ENCODE measurements around the gene SUGP2.

The SUGP2 gene

DNA sequence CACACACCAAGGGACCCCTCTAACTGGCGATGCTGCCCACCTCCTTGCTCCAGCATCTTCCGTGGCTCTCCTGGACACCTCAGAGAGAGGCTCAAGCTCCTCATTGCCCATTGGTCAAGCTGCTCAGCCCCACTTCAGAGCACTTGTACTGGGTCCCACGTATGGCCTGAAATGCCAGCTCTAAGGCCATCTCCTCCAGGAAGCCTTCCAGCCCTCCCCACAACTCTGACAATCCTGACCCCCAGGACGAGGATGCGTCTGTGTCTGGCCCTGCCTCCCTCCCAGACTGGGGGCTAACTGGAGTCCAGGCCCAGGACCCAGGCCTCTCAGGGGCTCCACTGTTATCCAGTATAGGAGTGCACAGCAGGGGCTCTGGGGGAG is 84.4 kb downstream of the SUGP2 start:
- no peak for DNase-seq

DNA sequence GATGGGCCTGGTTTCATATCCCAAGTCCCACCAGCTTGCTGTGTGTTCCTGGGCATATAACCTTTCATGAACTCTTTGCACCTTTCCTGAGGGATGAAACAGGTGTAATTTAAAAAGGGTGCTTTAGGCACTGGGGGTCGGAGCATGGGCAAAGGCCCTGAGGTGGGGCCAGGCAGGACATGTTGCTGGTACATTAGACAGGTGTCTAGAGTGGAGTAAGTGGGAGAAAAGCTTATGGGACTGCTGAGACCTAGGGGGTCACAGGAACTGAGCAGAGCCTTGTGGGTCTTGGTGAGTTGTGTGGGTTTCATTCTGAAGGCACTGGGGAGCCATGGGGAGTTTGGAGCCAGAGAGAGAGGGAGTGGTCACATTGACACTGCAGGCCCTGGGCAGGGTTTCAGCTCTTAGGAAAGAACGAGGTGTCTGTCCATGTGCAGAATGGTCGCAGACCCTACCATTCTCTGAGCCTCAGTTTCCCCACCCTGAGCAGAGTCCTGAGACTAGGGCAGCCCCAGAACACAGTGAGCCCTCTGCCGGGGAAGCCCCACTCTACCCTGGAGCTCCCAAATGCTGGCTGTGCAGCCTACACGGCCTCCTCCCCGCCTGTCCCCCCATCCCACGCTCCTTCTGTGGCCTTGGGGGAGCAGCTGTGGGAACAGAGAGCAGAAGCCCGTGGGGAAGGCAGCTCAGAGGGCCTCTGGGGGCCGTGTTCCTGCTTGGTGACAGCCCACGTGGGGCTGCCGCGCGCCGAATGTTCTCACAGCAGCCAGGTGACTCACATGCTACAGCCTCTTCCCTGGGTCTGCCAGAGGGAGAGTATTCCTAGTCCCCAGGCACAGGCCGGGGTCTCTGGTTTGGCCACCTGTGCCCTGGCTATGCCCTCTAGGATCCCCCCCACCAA is 85.0 kb downstream of the SUGP2 start:
- no peak for DNase-seq

DNA sequence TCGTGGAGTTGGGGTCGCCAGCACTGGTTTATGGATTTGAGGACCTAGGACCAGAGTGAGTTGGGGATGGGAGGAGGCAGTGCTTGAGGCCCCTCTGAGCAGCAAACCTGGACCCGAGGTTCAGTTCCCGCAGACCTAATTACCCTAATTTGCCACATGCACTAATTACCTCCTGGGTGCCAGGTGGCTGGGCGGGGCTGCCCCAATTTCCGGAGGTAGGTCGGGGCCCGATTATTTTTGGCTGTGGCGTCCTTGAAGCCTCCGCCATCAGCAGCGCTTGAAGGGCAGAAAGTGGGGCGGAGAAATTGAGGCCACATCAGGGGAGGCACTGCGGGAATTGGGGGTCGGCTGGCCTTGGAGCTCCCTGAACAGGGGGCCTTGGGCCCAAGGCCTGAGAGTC is 86.4 kb downstream of the SUGP2 start:
- no peak for DNase-seq

DNA sequence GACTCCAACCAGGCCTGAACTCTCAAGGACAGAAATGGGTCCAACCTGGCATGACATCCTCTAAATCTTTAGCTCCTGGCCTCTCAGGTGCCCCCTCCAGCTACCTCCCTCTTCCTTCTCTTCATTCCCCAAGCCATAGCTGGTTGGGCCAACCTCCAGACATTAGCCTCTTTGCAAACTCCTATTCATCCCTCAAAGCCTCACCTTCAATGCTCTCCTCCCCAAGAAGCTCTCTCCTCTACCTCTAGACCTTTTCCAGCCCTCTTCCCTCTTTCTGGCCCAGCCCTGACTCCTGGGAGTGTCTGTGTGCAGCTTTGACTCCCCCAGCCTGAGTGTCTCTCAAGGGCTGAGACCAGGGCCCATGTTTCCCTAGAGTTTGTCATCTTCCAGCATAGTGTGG is 87.0 kb downstream of the SUGP2 start:
- no peak for DNase-seq

DNA sequence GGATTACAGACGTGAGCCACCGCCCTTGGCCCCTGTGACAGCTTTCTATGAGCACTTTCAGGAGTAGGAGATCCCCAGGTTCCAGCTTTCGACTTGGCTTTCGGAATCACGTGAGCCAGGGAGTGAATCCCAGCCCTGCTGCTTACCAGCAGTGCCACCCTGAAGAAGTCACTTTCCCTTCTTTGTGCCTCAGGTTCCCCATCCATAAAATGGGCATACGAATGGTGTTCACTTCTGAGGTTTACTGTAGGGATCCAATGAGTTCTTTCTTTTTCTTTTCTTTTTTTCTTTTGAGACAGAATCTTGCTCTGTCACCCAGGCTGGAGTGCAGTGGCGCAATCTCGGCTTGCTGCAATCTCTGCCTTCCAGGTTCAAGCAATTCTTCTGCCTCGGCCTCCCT is 88.0 kb downstream of the SUGP2 start:
- DNase-seq = no peak

DNA sequence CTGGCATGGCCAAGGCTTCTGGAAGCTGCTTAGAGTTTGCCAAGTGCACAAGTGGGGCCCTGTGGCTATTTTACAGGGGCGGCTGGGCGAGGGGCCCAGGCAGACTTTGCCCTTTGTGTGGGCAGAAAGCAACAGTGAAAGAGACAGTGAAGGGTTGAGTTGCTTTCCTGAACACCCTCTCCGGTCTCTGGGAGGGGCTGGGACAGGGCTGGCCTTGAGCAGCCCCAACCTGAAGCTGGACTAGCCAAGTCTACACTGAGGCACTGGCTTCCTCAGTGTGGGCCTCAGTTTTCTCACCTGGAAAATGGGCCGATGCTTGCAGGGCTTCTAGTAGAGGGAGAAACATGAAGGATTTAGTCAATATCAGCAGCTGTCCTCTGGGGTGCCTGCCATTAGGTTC is 89.9 kb downstream of the SUGP2 start:
- no peak for DNase-seq

DNA sequence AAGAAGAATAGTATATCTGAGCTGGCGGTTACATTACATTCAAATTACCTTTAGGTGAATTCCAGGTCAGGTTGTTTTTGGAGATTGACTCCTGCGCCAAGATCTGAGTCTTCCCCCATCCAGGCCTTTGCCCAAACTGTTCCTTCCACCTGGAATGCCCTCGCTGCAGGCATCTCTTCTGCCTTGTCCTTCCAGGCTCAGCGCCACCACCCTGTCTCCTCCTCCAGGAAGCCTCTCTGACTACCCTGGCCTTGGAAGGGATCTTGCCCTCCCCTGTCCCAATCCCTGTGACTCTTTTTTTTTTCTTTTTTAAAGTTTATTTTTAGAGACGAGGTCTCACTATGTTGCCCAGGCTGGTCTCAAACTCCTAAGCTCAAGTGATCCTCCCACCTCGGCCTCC is 90.6 kb downstream of the SUGP2 start:
- no peak for DNase-seq

DNA sequence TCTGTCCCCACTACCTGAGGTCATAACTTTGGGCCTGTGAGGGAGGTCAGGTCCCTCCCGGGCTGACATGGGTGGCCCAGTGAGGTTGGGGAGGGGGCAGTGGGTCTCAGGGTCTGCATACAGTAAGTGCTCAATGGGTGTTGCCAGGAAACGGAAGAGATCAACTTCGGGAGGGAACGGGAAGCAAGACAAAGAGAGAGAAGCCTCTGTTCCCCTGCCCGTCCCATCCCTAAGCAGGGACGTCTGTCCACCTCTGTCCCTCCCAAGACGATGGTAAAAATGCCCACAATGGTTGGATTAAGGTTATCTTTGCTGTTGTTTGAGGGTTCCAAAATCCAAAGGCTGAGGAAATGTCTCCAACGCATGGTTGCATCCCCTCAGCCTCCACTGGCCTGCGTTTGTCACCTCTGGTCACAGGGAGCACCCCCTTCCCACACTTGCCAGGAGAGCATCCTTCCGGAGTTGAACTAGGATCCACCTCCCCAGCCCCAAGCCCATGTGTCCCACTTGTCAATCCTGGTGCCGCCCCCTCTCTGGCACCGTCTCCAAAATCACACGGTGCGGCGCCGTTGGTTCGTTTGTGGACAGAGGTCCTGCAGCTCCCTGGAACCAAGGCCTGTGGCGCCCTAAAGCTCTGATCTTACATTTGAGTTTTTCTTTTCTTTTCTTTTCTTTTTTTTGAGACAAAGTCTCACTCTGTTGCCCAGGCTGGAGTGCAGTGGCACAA is 91.5 kb downstream of the SUGP2 start:
- DNase-seq = no peak

Measured in activated CD4-positive, alpha-beta T cell treated with anti-CD3 and anti-CD28 coated beads, Interleukin-2, amount 50 U/mL, for 16 hours (primary cell).